HL-60 (cell line): ENCODE results near the gene FOXL3.

Source experiments
- DNase-seq, 2 experiments: peaks; one replicate each; pipeline ENCODE4 v3.0.0-alpha.2; 2010 to 2020; ENCODE audit warnings: low read depth in 1 of 2, low spot score in 1 of 2
- H3K27ac ChIP-seq: fragments of 250-450 bp; sonication (Bioruptor Pico); replicated peaks from 2 replicates; pipeline ENCODE4 v1.5.1; 2020; ENCODE audit warnings: mild to moderate bottlenecking, moderate library complexity
- H3K27me3 ChIP-seq: fragments of 250-450 bp; sonication (Bioruptor Pico); 2 replicates; pipeline ENCODE4 v1.5.1; 2021; ENCODE audit warnings: mild to moderate bottlenecking, moderate library complexity; ENCODE audit not compliant: insufficient read depth, poor library complexity, severe bottlenecking
- H3K4me3 ChIP-seq: replicated peaks from 2 replicates; pipeline ENCODE4 v1.5.1; 2011; ENCODE audit warnings: mild to moderate bottlenecking, control low read depth, low read length; ENCODE audit not compliant: insufficient read depth
- CTCF ChIP-seq: IDR thresholded peaks from one replicate; pipeline ENCODE4 v1.5.1; 2011; ENCODE audit warnings: low read length, control low read depth, inconsistent platforms; ENCODE audit not compliant: insufficient read depth
- GABPA ChIP-seq: IDR thresholded peaks from 2 replicates; pipeline ENCODE4 v1.6.1; 2012; ENCODE audit warnings: low read depth
- POLR2AphosphoS5 ChIP-seq: IDR thresholded peaks from 2 replicates; pipeline ENCODE4 v1.6.1; 2012; ENCODE audit warnings: low read depth
- REST ChIP-seq: IDR thresholded peaks from 2 replicates; pipeline ENCODE4 v1.6.1; 2012; ENCODE audit warnings: low read depth; ENCODE audit not compliant: insufficient replicate concordance
- SPI1 ChIP-seq: IDR thresholded peaks from 2 replicates; pipeline ENCODE4 v1.6.1; 2012; ENCODE audit warnings: low read depth, mild to moderate bottlenecking, borderline replicate concordance

The FOXL3 gene

GRCh38 chr7:254337-255037 lies 35.5 kb upstream of the FOXL3 start:
- Histone ChIP-seq H3K27ac (no peak overlapping the region), H3K27me3 (no peaks in the 10 kb centered on the region), H3K4me3 (no peak overlapping the region)
- TF ChIP-seq POLR2AphosphoS5 (no peak), CTCF (no peak), SPI1 (no peak), REST (no peak), GABPA (no peak)
- DNase-seq, result no peak

GRCh38 chr7:255038-255435 lies 34.9 kb upstream of the FOXL3 start:
- DNase-seq, result no peak
- H3K27me3 ChIP-seq, result no peaks in the 10 kb centered on the region
- H3K4me3 ChIP-seq, result no peak overlapping the region
- no peak overlapping the region for H3K27ac ChIP-seq
- no peak for TF ChIP-seq POLR2AphosphoS5
- no peak for TF ChIP-seq CTCF
- no peak for TF ChIP-seq REST
- no peak for TF ChIP-seq SPI1
- no peak for TF ChIP-seq GABPA

- H3K27me3 ChIP-seq, result no peaks in the 10 kb centered on the region
- no peak for TF ChIP-seq SPI1
- TF ChIP-seq REST, result no peak
- TF ChIP-seq CTCF, result no peak
- no peak for TF ChIP-seq POLR2AphosphoS5
- no peak for TF ChIP-seq GABPA
- H3K27ac ChIP-seq, result no peak overlapping the region
- H3K4me3 ChIP-seq, result no peak overlapping the region
- no peak for DNase-seq
Observed at GRCh38 chr7:255721-256361, 34.1 kb upstream of the FOXL3 start.
